Left ventricle myocardium superior (tissue), 1 donor: ENCODE data around the gene CARD9. TPM values are rescaled to one million over a fixed set of nuclear protein-coding genes. Genes with fewer than 3 reads are reported as not detected.
"Not testable (repeated sequence)": the region's sequence is repeated elsewhere in the genome, so short reads cannot be mapped to it uniquely, and the experiment has no call there.

Source experiments
- ATAC-seq: fragments of 200-7000 bp; cut with Tn5 transposase; one replicate; pipeline ENCODE4 v1.9.1; 2020; ENCODE audit warnings: mild to moderate bottlenecking, moderate library complexity
- DNase-seq: peaks from one replicate; pipeline ENCODE4 v3.0.0-alpha.2; 2020
- intact Hi-C: fragments of 100-400 bp; cut with micrococcal nuclease; formaldehyde crosslinking; loops from one replicate; pipeline ENCODE4 v1.11.0; 2022
- long read RNA-seq: library from polyadenylated mRNA; unstranded; transcript quantifications from one replicate; pipeline ENCODE4 v2.0.0, GENCODE V29; 2021
- total RNA-seq: library from RNA; stranded (reverse); fragmentation: NEBNext Ultra II Directional; extraction: Animal tissue kit (Norgen Biotek cat#: 25700); gene quantifications from one replicate; pipeline ENCODE4 v1.2.1, GENCODE V29; 2021
- donor health status: DM: no; HTN: yes; CAD: no; lungs with severe emphysema.

Gene CARD9, protein sequence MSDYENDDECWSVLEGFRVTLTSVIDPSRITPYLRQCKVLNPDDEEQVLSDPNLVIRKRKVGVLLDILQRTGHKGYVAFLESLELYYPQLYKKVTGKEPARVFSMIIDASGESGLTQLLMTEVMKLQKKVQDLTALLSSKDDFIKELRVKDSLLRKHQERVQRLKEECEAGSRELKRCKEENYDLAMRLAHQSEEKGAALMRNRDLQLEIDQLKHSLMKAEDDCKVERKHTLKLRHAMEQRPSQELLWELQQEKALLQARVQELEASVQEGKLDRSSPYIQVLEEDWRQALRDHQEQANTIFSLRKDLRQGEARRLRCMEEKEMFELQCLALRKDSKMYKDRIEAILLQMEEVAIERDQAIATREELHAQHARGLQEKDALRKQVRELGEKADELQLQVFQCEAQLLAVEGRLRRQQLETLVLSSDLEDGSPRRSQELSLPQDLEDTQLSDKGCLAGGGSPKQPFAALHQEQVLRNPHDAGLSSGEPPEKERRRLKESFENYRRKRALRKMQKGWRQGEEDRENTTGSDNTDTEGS
- 0.79 TPM for total RNA-seq
- long read RNA-seq, result 0 reads

DNA sequence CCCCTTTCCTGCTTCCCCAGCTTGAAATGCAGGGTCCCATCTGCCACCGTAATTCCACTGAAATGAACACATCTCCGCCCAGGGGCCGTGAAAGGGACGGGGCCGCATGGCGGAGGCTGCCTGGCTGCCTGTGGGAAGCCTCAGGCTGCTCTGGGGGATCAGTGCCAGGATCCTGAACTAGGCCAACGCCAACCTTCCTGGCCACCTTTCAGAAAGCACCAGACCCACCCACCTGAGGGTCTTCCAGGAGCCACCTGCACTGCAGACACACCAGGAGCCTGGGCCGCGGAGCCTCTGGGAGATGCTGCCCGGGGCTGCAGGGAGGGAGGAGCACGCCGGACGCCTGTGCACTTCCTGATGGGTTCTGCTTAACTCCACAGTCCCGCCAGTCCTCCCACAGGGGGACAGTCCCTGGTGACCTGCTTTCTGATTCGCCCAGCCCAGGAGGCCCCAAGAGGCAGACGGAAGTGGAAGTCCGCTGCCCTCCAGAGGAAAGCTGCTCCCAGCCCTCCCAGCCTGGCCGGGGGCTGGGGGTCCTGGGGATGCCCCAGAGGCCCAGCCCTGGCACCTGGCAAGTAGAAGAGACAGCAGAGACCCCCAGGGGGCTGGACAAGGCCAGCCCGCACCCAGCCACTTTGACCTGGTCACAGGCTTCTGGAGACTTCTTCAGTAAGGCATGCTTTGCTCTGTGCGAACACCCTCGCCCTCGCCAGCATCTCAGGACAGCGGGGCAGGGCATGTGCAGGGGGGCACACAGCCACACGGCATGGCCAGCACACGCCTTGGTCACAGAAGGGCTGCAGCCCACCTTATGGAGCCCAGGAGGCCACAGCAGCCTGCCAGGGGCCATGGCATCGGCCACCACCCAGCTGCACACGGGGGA lies at the start of gene CARD9:
Gene CARD9, minus strand, starts transcription at position 370 of the 883 bp plus-strand sequence. CDS start 1,591 bp downstream, outside the sequence.
- DNase-seq, result peak; percentile 65
- peak; percentile 53 for ATAC-seq
- intact Hi-C loops, result no loop called here

DNA sequence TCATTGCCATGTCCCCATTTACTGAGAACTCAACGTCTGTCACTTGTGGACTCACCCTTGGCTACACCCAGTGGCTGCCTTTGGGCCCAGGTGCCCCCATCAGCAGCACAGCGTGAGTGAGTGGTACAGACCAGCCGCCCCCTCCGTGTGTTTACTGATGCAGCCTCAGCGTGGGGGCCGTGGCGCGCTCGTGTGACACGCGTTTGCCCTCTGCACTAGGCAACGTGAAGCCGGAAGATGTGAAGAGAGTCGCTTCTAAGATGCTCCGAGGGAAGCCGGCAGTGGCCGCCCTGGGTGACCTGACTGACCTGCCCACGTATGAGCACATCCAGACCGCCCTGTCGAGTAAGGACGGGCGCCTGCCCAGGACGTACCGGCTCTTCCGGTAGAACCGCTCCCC lies 49.4 kb upstream of the CARD9 start:
- DNase-seq, result no peak
- intact Hi-C loops, result no loop called here
- ATAC-seq, result no peak

DNA sequence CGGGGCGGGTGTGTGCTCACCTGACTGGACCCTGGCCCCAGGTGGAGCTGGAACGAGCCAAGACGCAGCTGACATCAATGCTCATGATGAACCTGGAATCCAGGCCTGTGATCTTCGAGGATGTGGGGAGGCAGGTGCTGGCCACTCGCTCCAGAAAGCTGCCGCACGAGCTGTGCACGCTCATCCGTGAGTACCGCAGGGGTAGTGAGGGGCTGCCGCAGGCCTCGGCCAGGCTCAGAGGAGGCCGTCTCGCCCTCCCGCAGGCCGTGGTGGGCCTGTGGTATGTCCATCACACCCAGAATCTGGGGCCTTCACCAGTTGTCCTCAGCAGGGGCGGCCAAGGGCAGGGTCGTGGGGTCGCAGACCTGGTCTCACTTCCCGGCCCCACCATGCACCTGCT lies 48.3 kb upstream of the CARD9 start:
- intact Hi-C loops, result no loop called here
- DNase-seq (no peak), ATAC-seq (no peak)

DNA sequence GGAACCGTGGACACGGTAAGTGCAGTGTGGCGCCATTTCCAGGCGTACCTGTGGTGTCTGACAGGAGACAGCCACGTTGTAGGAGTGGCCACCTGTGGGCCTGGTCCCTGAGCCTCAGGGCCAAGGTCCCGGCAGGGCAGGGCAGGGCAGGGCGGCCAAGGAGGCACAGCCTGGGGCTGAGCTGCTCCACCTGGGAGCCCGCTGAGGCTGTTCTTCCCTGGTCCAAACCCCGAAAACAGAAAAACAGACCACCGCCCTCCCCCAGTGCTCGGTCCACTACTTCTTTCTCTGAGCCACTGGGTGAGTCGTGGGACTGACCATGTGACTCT lies 45.6 kb upstream of the CARD9 start:
- intact Hi-C loops, result no loop called here
- no peak for ATAC-seq
- no peak for DNase-seq

DNA sequence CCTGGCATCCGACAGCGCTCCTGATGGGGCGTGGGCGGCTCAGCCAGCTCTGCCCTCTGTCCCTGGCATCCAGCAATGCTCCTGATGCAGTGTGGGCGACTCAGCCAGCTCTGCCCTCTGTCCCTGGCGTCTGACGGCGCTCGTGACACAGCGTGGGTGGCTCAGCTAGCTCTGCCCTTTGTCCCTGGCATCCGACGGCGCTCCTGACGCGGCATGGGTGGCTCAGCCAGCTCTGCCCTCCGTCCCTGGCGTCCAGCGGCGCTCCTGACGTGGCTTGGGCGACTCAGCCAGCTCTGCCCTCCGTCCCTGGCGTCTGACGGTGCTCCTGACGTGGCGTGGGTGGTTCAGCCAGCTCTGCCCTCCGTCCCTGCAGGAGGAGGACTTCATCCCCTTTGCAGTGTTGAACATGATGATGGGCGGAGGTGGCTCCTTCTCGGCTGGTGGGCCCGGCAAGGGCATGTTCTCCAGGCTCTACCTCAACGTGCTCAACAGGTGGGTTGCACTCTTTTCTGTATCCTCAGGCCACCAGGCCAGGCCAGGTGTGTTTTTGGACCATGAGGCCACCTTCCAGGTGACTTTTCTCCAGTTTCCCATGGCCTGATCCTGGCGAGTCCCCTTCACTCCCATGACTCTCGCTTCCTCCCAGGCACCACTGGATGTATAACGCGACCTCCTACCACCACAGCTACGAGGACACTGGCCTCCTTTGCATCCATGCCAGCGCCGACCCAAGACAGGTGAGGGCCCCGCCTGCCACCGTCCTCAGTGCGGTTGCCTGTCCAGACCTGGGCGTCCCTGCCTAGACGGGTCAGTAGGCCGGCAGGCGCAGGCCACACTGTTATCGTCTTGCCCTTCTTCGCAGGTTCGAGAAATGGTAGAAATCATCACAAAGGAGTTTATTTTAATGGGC lies 45.0 kb upstream of the CARD9 start:
- intact Hi-C loops, result no loop called here
- DNase-seq (no peak), ATAC-seq (no peak)

DNA sequence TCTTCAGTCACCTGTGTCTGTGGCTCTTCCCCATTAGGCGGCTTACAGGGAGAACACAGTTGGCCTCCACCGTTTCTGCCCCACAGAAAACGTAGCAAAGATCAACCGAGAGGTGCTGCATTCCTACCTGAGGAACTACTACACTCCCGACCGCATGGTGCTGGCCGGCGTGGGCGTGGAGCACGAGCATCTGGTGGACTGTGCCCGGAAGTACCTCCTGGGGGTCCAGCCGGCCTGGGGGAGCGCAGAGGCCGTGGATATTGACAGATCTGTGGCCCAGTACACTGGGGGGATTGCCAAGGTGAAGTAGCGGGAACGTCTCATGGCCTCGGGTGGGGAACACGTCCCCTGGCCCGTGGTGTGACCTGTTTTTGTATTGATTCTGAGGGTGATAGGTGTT lies 43.4 kb upstream of the CARD9 start:
- intact Hi-C loops, result no loop called here
- no peak for ATAC-seq
- DNase-seq, result no peak

DNA sequence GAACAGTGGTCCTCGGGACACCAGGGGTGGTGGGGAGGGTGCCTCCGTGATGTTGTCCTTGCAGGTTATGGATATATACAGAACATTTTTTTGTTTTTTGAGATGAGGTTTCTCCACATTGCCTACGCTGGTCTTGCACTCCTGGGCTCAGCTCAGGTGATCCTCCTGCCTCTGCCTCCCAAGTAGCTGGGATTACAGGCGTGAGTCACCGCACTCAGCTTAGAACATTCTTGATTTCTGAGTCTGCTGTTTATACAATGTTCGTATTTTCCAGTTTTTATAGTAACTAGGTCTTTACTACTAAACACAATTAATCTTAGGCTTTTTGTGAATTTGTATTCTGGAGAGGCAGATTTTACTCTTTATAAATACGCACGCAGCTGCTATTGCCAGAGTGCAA lies 43.0 kb upstream of the CARD9 start:
- intact Hi-C loops, result no loop called here
- no peak for ATAC-seq

DNA sequence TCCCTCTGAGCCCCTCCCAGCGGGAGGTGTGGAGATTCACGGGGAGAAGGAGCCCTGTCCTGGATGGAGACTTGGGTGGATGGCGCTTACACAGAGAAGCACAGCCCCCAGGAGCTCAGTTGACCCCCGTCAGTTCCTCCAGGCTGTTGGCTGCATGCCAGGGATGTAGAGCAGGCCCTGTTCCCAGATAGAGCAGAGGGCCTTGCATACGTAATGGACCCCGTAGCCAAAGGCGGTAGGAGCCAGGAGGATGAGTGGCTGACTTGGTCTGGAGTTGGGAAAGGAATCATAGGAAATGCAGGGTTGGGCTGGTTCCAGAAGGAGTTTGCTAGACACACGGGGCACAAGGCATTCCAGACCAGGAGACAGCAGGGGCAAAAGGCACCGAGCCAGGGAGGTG lies 39.5 kb upstream of the CARD9 start:
- intact Hi-C loops, result no loop called here
- DNase-seq (no peak), ATAC-seq (no peak)

More for the DNA sequence above, 43.0 kb upstream of the CARD9 start:
- no peak for DNase-seq

DNA sequence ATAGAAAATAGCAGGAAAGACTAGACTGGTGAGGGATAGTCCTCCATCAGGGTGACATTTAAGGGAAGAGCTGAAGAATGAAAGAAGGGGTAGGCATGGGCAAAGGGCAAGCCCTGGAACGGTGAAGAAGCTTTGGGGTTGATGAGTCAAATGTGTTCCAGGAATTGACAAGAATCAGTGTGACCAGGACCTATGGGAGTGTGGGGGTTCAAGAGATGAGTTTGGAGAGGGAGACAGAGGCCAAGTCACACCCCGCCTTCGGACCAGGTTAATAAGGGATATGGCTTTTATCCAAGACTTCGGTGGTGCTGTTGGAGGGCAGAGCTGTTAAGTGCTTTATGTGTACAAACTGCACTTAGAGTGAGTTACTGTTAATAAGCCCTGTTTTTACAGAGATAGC lies 37.9 kb upstream of the CARD9 start:
- intact Hi-C loops, result no loop called here
- ATAC-seq, result no peak
- DNase-seq, result no peak

DNA sequence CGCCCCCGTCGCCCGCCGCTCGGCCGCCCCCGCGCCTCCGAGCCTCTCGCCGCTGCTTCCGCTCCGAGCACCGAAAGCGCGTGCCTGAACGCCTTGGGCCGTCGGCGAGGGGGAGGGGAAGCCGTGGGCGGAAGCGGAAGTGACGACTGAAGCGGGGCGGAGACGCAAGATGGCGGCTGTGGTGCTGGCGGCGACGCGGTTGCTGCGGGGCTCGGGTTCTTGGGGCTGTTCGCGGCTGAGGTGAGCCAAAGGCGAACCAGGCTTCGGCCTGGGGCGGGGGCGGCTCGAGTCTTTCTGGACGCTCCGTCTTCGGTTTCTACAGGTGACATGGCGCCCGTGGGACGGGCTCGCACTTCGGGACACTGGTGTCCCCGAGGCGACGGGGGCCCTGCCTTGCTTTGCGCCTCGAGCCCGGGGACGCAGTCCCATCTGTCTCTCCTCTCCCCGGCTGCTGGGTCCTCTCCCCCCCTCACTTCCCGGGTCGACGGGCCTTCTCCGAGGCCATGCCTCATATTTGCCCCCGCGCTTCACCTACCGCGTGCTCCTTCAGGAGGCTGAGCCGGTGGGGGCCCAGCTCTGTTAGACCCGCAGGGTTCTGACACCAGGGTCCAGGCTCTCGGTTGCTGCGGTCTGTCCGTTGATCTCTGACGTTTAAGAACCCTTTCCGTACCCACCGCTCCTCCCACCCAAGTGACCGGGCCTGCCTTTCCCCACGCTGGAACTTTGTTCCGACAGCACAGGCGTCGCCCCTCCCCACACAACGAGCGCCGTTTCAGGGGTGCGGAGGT lies 37.2 kb upstream of the CARD9 start, which contains the start of the genes ENTR1 and PMPCA:
Gene ENTR1, minus strand, starts transcription at position 115 of the 788 bp plus-strand sequence. CDS start 217 bp downstream, outside the sequence.
Gene PMPCA, plus strand, starts transcription at position 159 of the 788 bp plus-strand sequence. Its CDS starts 11 bp downstream, at position 170.
- intact Hi-C loops, result no loop called here
- DNase-seq (peak; percentile 96), ATAC-seq (peak; percentile 93)

DNA sequence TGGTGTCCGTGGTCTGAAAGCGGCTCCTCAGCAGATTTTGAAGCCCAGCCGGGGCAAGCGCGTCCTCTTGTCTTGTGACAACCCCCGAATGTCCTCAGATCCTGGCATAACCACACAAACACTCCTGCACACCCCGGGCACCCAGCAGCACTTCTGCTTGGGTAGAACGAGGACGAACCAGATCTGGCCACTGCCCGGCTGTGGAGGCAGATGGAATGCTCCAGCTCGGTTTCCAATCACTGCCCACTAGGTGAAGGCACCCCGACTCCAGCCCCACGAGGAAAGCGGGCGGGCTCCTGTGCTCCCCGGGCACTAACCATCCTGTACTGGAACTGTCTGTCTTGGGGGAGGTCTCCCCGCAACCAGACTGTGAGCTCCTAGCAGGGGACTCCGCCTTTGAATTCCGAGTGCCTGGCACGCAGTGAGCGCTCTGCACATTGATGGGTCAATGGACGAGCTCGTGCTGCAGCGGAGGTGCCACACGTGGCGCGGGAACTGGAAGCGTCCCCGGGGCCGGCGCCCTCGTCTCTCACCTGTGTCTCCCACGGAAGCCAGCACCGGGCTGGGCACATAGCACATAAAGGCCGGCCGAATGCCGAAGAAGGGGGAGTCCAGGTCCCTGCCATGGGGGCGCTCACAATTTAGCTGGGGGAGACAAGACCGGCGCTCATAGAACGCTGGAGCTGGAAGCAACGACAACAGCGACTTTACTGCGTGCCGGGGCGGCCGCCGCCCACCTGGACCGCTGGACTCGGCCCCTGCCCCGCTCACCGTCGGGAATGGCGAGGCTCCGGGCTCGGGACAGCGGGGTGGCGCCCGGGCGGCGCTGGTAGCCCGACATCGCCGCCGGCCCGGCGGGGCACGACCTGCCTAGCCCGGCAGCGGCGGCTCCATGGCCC lies 36.3 kb upstream of the CARD9 start:
- intact Hi-C loops, result no loop called here
- DNase-seq (no peak), ATAC-seq (peak; percentile 6)

DNA sequence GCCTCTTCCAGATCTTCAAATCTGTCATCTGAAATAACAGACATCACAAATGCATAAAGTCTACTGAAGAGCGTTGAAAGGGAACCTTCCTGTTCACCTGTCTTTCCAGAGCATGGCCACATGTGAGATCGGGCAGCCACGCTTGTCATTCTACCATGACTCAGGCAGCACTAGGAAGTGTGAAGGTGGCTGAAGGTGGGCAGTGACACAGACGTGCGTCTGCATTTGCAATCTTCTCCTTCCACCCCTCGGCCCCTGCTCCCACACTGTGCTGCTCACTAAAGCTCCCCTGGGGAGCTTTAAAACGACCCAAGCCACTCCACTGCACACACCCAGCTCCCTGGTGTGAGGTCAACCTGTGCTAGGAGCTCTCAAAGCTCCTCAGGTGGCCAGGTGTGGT lies 34.4 kb upstream of the CARD9 start:
- DNase-seq (no peak), ATAC-seq (no peak)
- intact Hi-C loops, result no loop called here

DNA sequence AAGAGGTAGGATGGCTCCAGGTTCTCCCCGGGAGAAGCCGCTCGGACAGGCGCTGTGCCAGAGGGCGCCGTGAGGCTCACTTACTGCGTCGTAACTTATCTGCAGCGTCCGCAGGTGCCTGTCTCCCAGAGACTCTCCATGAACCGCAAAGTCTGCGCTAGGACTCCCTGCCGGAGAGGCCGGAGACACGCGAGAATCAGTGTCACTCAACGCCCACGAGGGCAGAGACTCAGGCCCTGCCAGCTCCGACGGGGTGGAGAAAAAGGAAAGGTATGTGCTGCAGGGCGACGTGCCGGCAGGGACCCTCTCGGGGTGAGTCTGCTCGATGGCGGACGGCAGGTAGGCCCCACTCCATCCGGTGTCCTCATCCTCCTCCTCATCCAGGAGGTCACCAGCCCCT lies 33.6 kb upstream of the CARD9 start:
- ATAC-seq, intact Hi-C loops, DNase-seq: not testable (repeated sequence)

DNA sequence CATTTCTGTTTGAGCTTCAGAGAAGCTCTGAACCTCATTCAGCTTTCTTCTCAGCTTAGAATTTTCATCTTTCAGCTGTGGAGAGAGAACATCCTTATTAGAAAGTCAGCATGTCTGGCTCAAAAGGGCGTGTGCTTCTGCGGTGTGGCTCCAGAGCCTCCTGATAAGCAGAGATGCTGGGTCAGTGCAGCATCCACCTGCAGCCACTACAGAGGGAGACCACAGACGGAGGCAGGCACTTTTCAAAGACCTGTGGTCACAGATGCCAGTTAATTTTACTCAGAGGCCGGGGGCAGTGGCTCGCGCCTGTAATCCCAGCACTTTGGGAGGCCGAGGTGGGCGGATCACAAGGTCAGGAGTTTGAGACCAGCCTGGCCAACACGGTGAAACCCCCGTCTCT lies 32.4 kb upstream of the CARD9 start:
- DNase-seq, ATAC-seq, intact Hi-C loops: not testable (repeated sequence)

DNA sequence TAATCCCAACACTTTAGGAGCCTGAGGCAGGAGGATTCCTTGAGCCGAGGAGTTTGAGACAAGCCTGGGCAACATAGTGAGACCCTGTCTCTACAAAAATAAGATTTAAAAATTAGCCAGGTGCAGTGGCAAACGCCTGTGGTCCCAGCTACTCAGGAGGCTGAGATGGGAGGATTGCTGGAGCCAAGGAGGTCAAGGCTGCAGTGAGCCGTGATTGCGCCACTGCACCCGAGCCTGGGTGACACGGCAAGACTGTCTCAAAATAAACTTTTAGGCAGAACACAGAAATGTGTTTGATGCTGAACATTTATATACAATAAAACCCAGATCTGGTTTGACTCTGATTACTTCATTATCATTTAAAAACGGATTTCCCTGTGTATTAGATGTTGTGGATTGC lies 32.0 kb upstream of the CARD9 start:
- intact Hi-C loops, result no loop called here
- no peak for DNase-seq
- ATAC-seq, result no peak

DNA sequence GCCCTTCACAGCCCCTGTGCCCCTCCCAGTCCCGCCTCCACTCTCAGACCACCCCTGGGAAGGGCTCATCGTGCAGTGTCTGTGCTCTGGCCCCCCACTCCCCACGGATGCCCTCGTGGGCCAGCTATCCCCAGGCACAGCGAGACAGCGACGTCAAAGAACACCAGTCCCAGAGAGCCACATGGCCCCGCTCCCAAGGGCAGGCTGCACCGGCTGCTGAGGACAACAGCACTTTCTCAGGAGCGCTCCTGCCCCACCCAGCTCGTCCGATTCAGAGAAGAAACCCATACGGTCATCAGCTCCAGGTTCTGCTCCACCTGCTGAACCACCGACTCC lies 31.3 kb upstream of the CARD9 start:
- DNase-seq (no peak), ATAC-seq (no peak)
- intact Hi-C loops, result no loop called here
